Activated CD4-positive, alpha-beta memory T cell treated with anti-CD3 and anti-CD28 coated beads for 36 hours (primary cell): ENCODE measurements around the gene GJC3. TPM values are rescaled to one million over a fixed set of nuclear protein-coding genes. Genes with fewer than 3 reads are reported as not detected.

ENCODE experiments used
- CTCF ChIA-PET: fragments of 350-600 bp; sonication (Branson Sonifier 250); formaldehyde crosslinking; loops from one replicate; lab custom pipeline; 2021; ENCODE audit warnings: antibody characterized with exemption, inconsistent platforms; lab: Charles Lee
- POLR2A ChIA-PET: fragments of 350-600 bp; sonication (Branson Sonifier 250); formaldehyde crosslinking; loops from one replicate; lab custom pipeline; 2021; ENCODE audit warnings: antibody characterized with exemption; lab: Charles Lee
- DNase-seq: peaks from one replicate; pipeline ENCODE4 v3.0.0-alpha.2; 2020
- H3K27ac Mint-ChIP-seq: one replicate; pipeline ENCODE4 v1.8.0; 2021; ENCODE audit warnings: mixed read lengths
- H3K27me3 Mint-ChIP-seq: one replicate; pipeline ENCODE4 v1.8.0; 2021; ENCODE audit warnings: mixed read lengths
- H3K36me3 Mint-ChIP-seq: one replicate; pipeline ENCODE4 v1.8.0; 2021; ENCODE audit warnings: mixed read lengths
- H3K4me1 Mint-ChIP-seq: one replicate; pipeline ENCODE4 v1.8.0; 2021; ENCODE audit warnings: low read depth, mixed read lengths
- H3K4me3 Mint-ChIP-seq: one replicate; pipeline ENCODE4 v1.8.0; 2021; ENCODE audit warnings: mild to moderate bottlenecking, mixed read lengths
- H3K9me3 Mint-ChIP-seq: one replicate; pipeline ENCODE4 v1.8.0; 2021; ENCODE audit warnings: mixed read lengths
- intact Hi-C: fragments of 100-400 bp; cut with micrococcal nuclease; formaldehyde crosslinking; loops from one replicate; pipeline ENCODE4 v1.15.1; 2023
- total RNA-seq, 2 experiments: library from RNA; stranded (reverse); gene quantifications; one replicate each; pipeline ENCODE4 v1.2.3, GENCODE V29; 2021

The GJC3 gene
- total RNA-seq, 2 experiments from 2014 or later = 0.19 to 0.45 TPM

- H3K27me3 Mint-ChIP-seq = peaks cover 11% of the 10 kb centered on the region
- H3K9me3 Mint-ChIP-seq = no peaks in the 10 kb centered on the region
- H3K4me1 Mint-ChIP-seq = peaks cover 19% of the 10 kb centered on the region
- ChIA-PET POLR2A (no interaction called here), CTCF (interaction anchor here (3.8 kb wide), 1 partner anchor 13 kb away, joined by 21 read pairs; no protein-coding TSS in a partner anchor)
- DNase-seq = no peak
- no peaks in the 10 kb centered on the region for H3K36me3 Mint-ChIP-seq
- no peak overlapping the region for H3K27ac Mint-ChIP-seq
- intact Hi-C loops = no loop called here
- no peak overlapping the region for H3K4me3 Mint-ChIP-seq
These were observed 1.9 kb downstream of the GJC3 start for GRCh38 chr7:99927536-99927935.

GRCh38 chr7:99926321-99926720 lies 3.1 kb downstream of the GJC3 start:
- H3K4me3 Mint-ChIP-seq = no peak overlapping the region
- no peak for DNase-seq
- intact Hi-C loops = no loop called here
- CTCF ChIA-PET = no interaction called here
- H3K9me3 Mint-ChIP-seq = no peaks in the 10 kb centered on the region
- peaks cover 19% of the 10 kb centered on the region for H3K4me1 Mint-ChIP-seq
- POLR2A ChIA-PET = no interaction called here
- no peak overlapping the region for H3K27ac Mint-ChIP-seq
- peaks cover 11% of the 10 kb centered on the region for H3K27me3 Mint-ChIP-seq
- peaks cover 5% of the 10 kb centered on the region for H3K36me3 Mint-ChIP-seq

GRCh38 chr7:99923200-99923599 lies 6.2 kb downstream of the GJC3 start:
- H3K36me3 Mint-ChIP-seq = peaks cover 13% of the 10 kb centered on the region
- no peak overlapping the region for H3K27ac Mint-ChIP-seq
- intact Hi-C loops = no loop called here
- ChIA-PET POLR2A (interaction anchor here (1.0 kb wide), 1 partner anchor 616 kb away, joined by 3 read pairs; the partner anchor contains the start of gene AGFG2), CTCF (interaction anchor here (11.6 kb wide), 1 partner anchor 67 kb away, joined by 148 read pairs; no protein-coding TSS in a partner anchor)
- DNase-seq = no peak
- H3K9me3 Mint-ChIP-seq = no peaks in the 10 kb centered on the region
- no peak overlapping the region for H3K4me3 Mint-ChIP-seq
- H3K4me1 Mint-ChIP-seq = peaks cover 9% of the 10 kb centered on the region
- peaks cover 11% of the 10 kb centered on the region for H3K27me3 Mint-ChIP-seq

DNA sequence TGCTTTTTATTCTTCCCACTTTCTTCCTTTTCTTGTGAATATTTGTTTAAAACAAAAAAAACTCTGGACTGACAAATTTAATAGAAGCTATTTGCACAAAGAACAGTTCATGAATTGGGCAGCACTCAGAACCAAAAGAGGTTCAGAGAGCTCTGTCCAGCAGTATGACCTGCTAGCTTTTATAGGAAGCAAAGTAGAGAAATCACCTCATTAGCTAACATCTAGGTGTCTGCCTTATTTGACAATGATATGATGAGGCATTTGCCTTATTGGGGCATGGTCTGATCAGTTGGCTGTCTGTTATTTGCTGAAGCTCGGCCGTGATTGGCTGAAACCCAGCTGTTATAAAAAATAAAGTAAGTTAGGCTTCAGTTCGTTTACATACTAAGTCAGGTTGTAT lies 9.3 kb downstream of the GJC3 start:
- no peaks in the 10 kb centered on the region for H3K9me3 Mint-ChIP-seq
- ChIA-PET CTCF (interaction anchor here (0.8 to 11.6 kb wide), 7 partner anchors 9 to 162 kb away, joined by 3 to 148 read pairs (median 6); partner anchors contain the start of gene GJC3), POLR2A (interaction anchor here (0.7 to 3.2 kb wide), 8 partner anchors 9 to 303 kb away, joined by 3 to 14 read pairs (median 6); partner anchors contain the start of genes GJC3, ZKSCAN1, ZSCAN21 and ZSCAN25)
- intact Hi-C loops = no loop called here
- H3K27ac Mint-ChIP-seq = peak overlapping the region; percentile 98
- peaks cover 24% of the 10 kb centered on the region for H3K36me3 Mint-ChIP-seq
- H3K4me1 Mint-ChIP-seq = peaks cover 37% of the 10 kb centered on the region
- no peak for DNase-seq
- peak overlapping the region; percentile 98 for H3K4me3 Mint-ChIP-seq
- no peaks in the 10 kb centered on the region for H3K27me3 Mint-ChIP-seq

GRCh38 chr7:99919814-99920112 lies 9.7 kb downstream of the GJC3 start:
- intact Hi-C loops = loop anchor here (1.0 to 10.0 kb wide), 7 partner anchors 161 to 511 kb away; partner anchors contain the start of genes BUD31, MBLAC1, MEPCE and PDAP1

GRCh38 chr7:99918959-99919813 lies 10.2 kb downstream of the GJC3 start, which contains the start of gene TRIM4:
TRIM4 (minus strand) TSS chr7:99919530; CDS start chr7:99919401, 129 bp downstream.
- ChIA-PET POLR2A (interaction anchor here (0.7 to 3.2 kb wide), 13 partner anchors 10 to 415 kb away, joined by 3 to 14 read pairs (median 5); partner anchors contain the start of genes GJC3, ZKSCAN1, ZKSCAN5 and ZSCAN21), CTCF (interaction anchor here (0.7 to 11.6 kb wide), 13 partner anchors 10 to 877 kb away, joined by 3 to 148 read pairs (median 4); partner anchors contain the start of genes GJC3 and ZSCAN21)
- no peaks in the 10 kb centered on the region for H3K27me3 Mint-ChIP-seq
- peak within 1 kb of the TSS; percentile 98 for H3K4me3 Mint-ChIP-seq
- intact Hi-C loops = loop anchor here (1.0 to 10.0 kb wide), 7 partner anchors 162 to 511 kb away; partner anchors contain the start of genes BUD31, MBLAC1, MEPCE and PDAP1
- peaks cover 43% of the 10 kb centered on the region for H3K4me1 Mint-ChIP-seq
- peak; percentile 96 for DNase-seq
- H3K27ac Mint-ChIP-seq = peak within 1 kb of the TSS; percentile 98
- H3K36me3 Mint-ChIP-seq = peaks cover 24% of the 10 kb centered on the region
- no peaks in the 10 kb centered on the region for H3K9me3 Mint-ChIP-seq

More at GRCh38 chr7:99919814-99920112, 9.7 kb downstream of the GJC3 start:
- Mint-ChIP-seq H3K27ac (peak overlapping the region; percentile 98), H3K27me3 (no peaks in the 10 kb centered on the region), H3K9me3 (no peaks in the 10 kb centered on the region), H3K4me1 (peaks cover 39% of the 10 kb centered on the region), H3K36me3 (peaks cover 24% of the 10 kb centered on the region), H3K4me3 (peak overlapping the region; percentile 98)
- DNase-seq = no peak
- CTCF ChIA-PET = interaction anchor here (0.7 to 11.6 kb wide), 10 partner anchors 10 to 162 kb away, joined by 3 to 148 read pairs (median 4); partner anchors contain the start of gene GJC3
- POLR2A ChIA-PET = interaction anchor here (0.7 to 3.2 kb wide), 11 partner anchors 9 to 415 kb away, joined by 3 to 14 read pairs (median 6); partner anchors contain the start of genes GJC3, ZKSCAN1, ZKSCAN5 and ZSCAN21

- Mint-ChIP-seq H3K4me1 (peaks cover 40% of the 10 kb centered on the region), H3K4me3 (no peak overlapping the region), H3K9me3 (no peaks in the 10 kb centered on the region), H3K27me3 (no peaks in the 10 kb centered on the region), H3K36me3 (peaks cover 25% of the 10 kb centered on the region), H3K27ac (no peak overlapping the region)
- DNase-seq = no peak
- POLR2A ChIA-PET = no interaction called here
- intact Hi-C loops = loop anchor here (10.0 kb wide), 3 partner anchors 276 to 436 kb away; partner anchors contain the start of gene ZNF789
- CTCF ChIA-PET = no interaction called here
These were observed 18.4 kb downstream of the GJC3 start for GRCh38 chr7:99910976-99911375.

DNA sequence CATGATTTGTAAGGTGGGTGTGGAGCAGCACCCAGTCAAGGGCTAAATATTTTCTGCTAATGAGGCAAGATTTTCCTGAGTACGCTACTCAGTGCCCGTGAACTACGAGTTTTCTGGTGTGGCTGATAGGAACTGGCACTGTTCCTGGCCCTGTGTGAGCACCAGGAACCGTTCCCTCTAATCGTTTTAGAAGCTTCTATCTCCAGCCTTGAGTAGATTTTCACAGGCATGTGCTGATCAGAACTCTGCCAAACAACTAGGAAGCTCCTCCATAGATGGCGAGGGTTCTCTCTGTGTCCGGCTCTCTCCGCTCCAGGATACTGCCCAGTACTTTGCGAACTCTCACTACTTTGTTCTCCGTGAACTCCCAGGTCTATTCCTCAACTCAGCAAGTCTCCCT lies 27.8 kb downstream of the GJC3 start:
- Mint-ChIP-seq H3K27ac (no peak overlapping the region), H3K9me3 (no peaks in the 10 kb centered on the region), H3K36me3 (peaks cover 51% of the 10 kb centered on the region), H3K27me3 (no peaks in the 10 kb centered on the region), H3K4me1 (no peaks in the 10 kb centered on the region), H3K4me3 (no peak overlapping the region)
- CTCF ChIA-PET = no interaction called here
- DNase-seq = no peak
- POLR2A ChIA-PET = no interaction called here
- intact Hi-C loops = no loop called here

GRCh38 chr7:99899830-99900519 lies 29.4 kb downstream of the GJC3 start:
- peaks cover 42% of the 10 kb centered on the region for H3K36me3 Mint-ChIP-seq
- intact Hi-C loops = no loop called here

DNA sequence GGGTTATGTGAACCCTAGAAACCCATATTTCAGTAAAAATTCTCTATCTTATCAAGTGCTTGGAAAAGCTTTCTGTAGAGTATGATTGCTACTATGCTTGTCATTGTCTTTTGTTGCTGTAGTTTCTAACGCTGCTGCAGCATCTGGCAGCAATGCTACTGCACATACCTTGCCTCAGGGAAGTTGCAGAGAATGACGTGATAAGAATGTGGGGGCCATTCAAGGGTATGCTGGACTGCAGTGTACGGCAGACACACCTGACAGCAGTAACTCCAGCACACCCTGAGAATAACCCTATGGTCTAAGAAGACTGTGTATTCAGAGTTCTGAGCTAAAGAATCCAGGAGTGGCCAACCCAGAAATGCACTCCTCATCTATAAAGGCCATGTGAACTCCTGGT lies 30.6 kb downstream of the GJC3 start:
- H3K9me3 Mint-ChIP-seq = no peaks in the 10 kb centered on the region
- no peak overlapping the region for H3K4me3 Mint-ChIP-seq
- intact Hi-C loops = no loop called here
- DNase-seq = no peak
- no peaks in the 10 kb centered on the region for H3K4me1 Mint-ChIP-seq
- ChIA-PET POLR2A (no interaction called here), CTCF (no interaction called here)
- no peaks in the 10 kb centered on the region for H3K27me3 Mint-ChIP-seq
- no peak overlapping the region for H3K27ac Mint-ChIP-seq
- peaks cover 38% of the 10 kb centered on the region for H3K36me3 Mint-ChIP-seq

More at GRCh38 chr7:99899830-99900519, 29.4 kb downstream of the GJC3 start:
- Mint-ChIP-seq H3K27me3 (no peaks in the 10 kb centered on the region), H3K9me3 (no peaks in the 10 kb centered on the region), H3K27ac (no peak overlapping the region), H3K4me3 (no peak overlapping the region), H3K4me1 (no peaks in the 10 kb centered on the region)
- POLR2A ChIA-PET = no interaction called here
- CTCF ChIA-PET = no interaction called here
- DNase-seq = no peak

DNA sequence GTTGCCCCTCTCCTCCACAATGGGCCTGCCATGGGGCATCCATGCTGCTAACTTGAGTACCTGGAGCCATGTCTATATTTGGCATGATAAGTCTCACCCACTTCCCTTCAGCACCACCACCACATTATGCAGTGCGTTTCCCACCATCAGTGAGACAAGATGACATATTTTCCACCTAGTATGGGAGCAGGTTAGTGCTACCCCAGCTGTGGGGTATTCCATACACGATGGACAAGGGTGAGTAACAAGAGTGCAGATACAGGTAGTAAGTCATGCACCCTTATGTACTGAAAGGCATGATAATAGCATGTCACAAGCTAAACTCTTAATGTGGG lies 31.4 kb downstream of the GJC3 start:
- CTCF ChIA-PET = no interaction called here
- Mint-ChIP-seq H3K4me3 (no peak overlapping the region), H3K36me3 (peaks cover 30% of the 10 kb centered on the region), H3K27ac (no peak overlapping the region), H3K4me1 (no peaks in the 10 kb centered on the region), H3K27me3 (no peaks in the 10 kb centered on the region), H3K9me3 (no peaks in the 10 kb centered on the region)
- intact Hi-C loops = no loop called here
- POLR2A ChIA-PET = no interaction called here
- no peak for DNase-seq
